A673 (cell line): ENCODE measurements around the gene APCDD1L. TPM values are rescaled to one million over a fixed set of nuclear protein-coding genes. Genes with fewer than 3 reads are reported as not detected.

Experiments used
- BruUV-seq: library from RNA; stranded (reverse); fragments of 400-500 nt; replicated peaks from 2 replicates; lab custom pipeline; 2021; lab: Mats Ljungman, UMichigan
- CTCF ChIA-PET: fragments of 300-600 bp; sonication (Branson Sonifier 250); formaldehyde crosslinking; loops from one replicate; lab custom pipeline; 2022; ENCODE audit warnings: antibody characterized with exemption; lab: Charles Lee
- POLR2A ChIA-PET: fragments of 300-600 bp; sonication (Branson Sonifier 250); formaldehyde crosslinking; loops from one replicate; lab custom pipeline; 2022; ENCODE audit warnings: antibody characterized with exemption; ENCODE audit not compliant: low non-redundant PET; lab: Charles Lee
- DNase-seq: peaks from one replicate; pipeline ENCODE4 v3.0.0-alpha.2; 2015; ENCODE audit warnings: low spot score
- H3K27ac ChIP-seq: fragments of 200-600 bp; sonication (generic); 2 replicates; pipeline ENCODE4 v1.5.1; 2016; ENCODE audit warnings: mixed run types, low read depth, mild to moderate bottlenecking, mixed read lengths, antibody characterized with exemption, low read length; ENCODE audit not compliant: poor library complexity, severe bottlenecking
- H3K27me3 ChIP-seq: fragments of 200-600 bp; sonication (generic); replicated peaks from 2 replicates; pipeline ENCODE4 v1.6.1; 2017; ENCODE audit warnings: mixed run types, low read depth, mild to moderate bottlenecking, mixed read lengths, antibody characterized with exemption, low read length; ENCODE audit not compliant: insufficient read depth, poor library complexity
- H3K36me3 ChIP-seq: fragments of 200-600 bp; sonication (generic); 2 replicates; pipeline ENCODE4 v1.6.1; 2016; ENCODE audit warnings: mixed run types, mild to moderate bottlenecking, mixed read lengths, antibody characterized with exemption, low read length; ENCODE audit not compliant: insufficient read depth, poor library complexity, severe bottlenecking
- H3K4me1 ChIP-seq: fragments of 200-600 bp; sonication (generic); 2 replicates; pipeline ENCODE4 v1.6.1; 2017; ENCODE audit warnings: mixed run types, mild to moderate bottlenecking, mixed read lengths, antibody characterized with exemption, low read length; ENCODE audit not compliant: insufficient read depth, poor library complexity, severe bottlenecking
- H3K4me3 ChIP-seq: fragments of 200-600 bp; sonication (generic); 2 replicates; pipeline ENCODE4 v1.5.1; 2016; ENCODE audit warnings: low read depth, mixed run types, mild to moderate bottlenecking, mixed read lengths, low read length; ENCODE audit not compliant: poor library complexity, severe bottlenecking
- H3K9me3 ChIP-seq: fragments of 200-600 bp; sonication (generic); 2 replicates; pipeline ENCODE4 v1.6.1; 2016; ENCODE audit warnings: mixed run types, low read depth, mild to moderate bottlenecking, mixed read lengths, antibody characterized with exemption, low read length; ENCODE audit not compliant: poor library complexity, severe bottlenecking
- CTCF ChIP-seq: fragments of 300-800, 200-600 bp; sonication (generic); conservative IDR thresholded peaks from 2 replicates; pipeline ENCODE4 v1.5.1; 2017; ENCODE audit warnings: low read depth, mild to moderate bottlenecking, antibody characterized with exemption, low read length, moderate library complexity, mixed read lengths
- EZH2 ChIP-seq: fragments of 200-600 bp; sonication (generic); IDR thresholded peaks from 2 replicates; pipeline ENCODE4 v1.6.1; 2017; ENCODE audit warnings: borderline replicate concordance, low read depth, mild to moderate bottlenecking, mixed read lengths, antibody characterized with exemption, low read length; ENCODE audit not compliant: poor library complexity, severe bottlenecking
- intact Hi-C: fragments of 100-400 bp; cut with micrococcal nuclease; formaldehyde crosslinking; loops from one replicate; pipeline ENCODE4 v1.10.0; 2022; ENCODE audit not compliant: unreplicated experiment
- total RNA-seq: library from RNA; stranded (reverse); gene quantifications from 2 replicates; pipeline ENCODE4 v1.2.3, GENCODE V29; 2021

Gene APCDD1L
- total RNA-seq, 1 experiment from 2014 or later: not detected

GRCh38 chr20:58514321-58515232 lies 622 bp downstream of the APCDD1L start:
- Histone ChIP-seq H3K27me3 (peaks cover 7% of the 10 kb centered on the region), H3K4me1 (peaks cover 10% of the 10 kb centered on the region), H3K9me3 (no peaks in the 10 kb centered on the region), H3K36me3 (no peaks in the 10 kb centered on the region), H3K27ac (no peak overlapping the region), H3K4me3 (no peak overlapping the region)
- no peak for TF ChIP-seq EZH2
- no peak for DNase-seq
- POLR2A ChIA-PET: no interaction called here
- BruUV-seq: no TSS peak
- CTCF ChIA-PET: interaction anchor here (0.8 kb wide), 1 partner anchor 136 kb away, joined by 5 read pairs; the partner anchor contains the start of gene STX16
- intact Hi-C loops: no loop called here

- Histone ChIP-seq H3K27me3 (peaks cover 7% of the 10 kb centered on the region), H3K4me1 (peaks cover 10% of the 10 kb centered on the region), H3K9me3 (no peaks in the 10 kb centered on the region), H3K27ac (no peak overlapping the region), H3K4me3 (no peak overlapping the region), H3K36me3 (no peaks in the 10 kb centered on the region)
- ChIA-PET CTCF (no interaction called here), POLR2A (interaction anchor here (0.5 to 0.6 kb wide), 2 partner anchors 72 to 137 kb away, joined by 3 to 5 read pairs; no protein-coding TSS in a partner anchor)
- no TSS peak for BruUV-seq
- intact Hi-C loops: no loop called here
- no peak for DNase-seq
- TF ChIP-seq CTCF: no peak
- TF ChIP-seq EZH2: no peak
Observed at GRCh38 chr20:58513580-58514285, 1.5 kb downstream of the APCDD1L start.

- intact Hi-C loops: no loop called here
- POLR2A ChIA-PET: interaction anchor here (0.5 to 0.6 kb wide), 2 partner anchors 73 to 138 kb away, joined by 3 to 5 read pairs; no protein-coding TSS in a partner anchor
- no peak for DNase-seq
- TF ChIP-seq CTCF: no peak
- TF ChIP-seq EZH2: no peak
- no peak overlapping the region for H3K27ac ChIP-seq
- no peaks in the 10 kb centered on the region for H3K9me3 ChIP-seq
- no peaks in the 10 kb centered on the region for H3K36me3 ChIP-seq
- CTCF ChIA-PET: no interaction called here
- peaks cover 10% of the 10 kb centered on the region for H3K4me1 ChIP-seq
- peaks cover 7% of the 10 kb centered on the region for H3K27me3 ChIP-seq
- no TSS peak for BruUV-seq
- H3K4me3 ChIP-seq: no peak overlapping the region
Observed at GRCh38 chr20:58512808-58513552, 2.2 kb downstream of the APCDD1L start.
